IMR-90 (cell line): ENCODE data around the gene ESYT3. TPM values are rescaled to one million over a fixed set of nuclear protein-coding genes. Genes with fewer than 3 reads are reported as not detected.
A peak's percentile ranks its signal among the peaks of the same experiment; 100 is the strongest.

Experiments
- ATAC-seq: fragments of 200-7000 bp; cut with Tn5 transposase; 2 replicates; pipeline ENCODE4 v1.9.1; 2020; ENCODE audit warnings: low read depth, mild to moderate bottlenecking, moderate library complexity
- BruUV-seq: library from RNA; stranded (reverse); fragments of 400-500 nt; replicated peaks from 2 replicates; lab custom pipeline; 2021; lab: Mats Ljungman, UMichigan
- CTCF ChIA-PET: fragments of 300-600 bp; formaldehyde crosslinking; extraction: SDS; loops from one replicate; lab custom pipeline; 2021; ENCODE audit warnings: antibody characterized with exemption; lab: Yijun Ruan, JAX
- POLR2A ChIA-PET: fragments of 300-600 bp; sonication (Branson Sonifier 250); formaldehyde crosslinking; loops from one replicate; lab custom pipeline; 2022; ENCODE audit warnings: antibody characterized with exemption; ENCODE audit not compliant: unreplicated experiment; lab: Charles Lee
- DNase-seq: peaks from one replicate; pipeline ENCODE4 v3.0.0; 2013
- H2AFZ ChIP-seq: replicated peaks from 2 replicates; pipeline ENCODE3; 2013; ENCODE audit warnings: low read length, mild to moderate bottlenecking; ENCODE audit not compliant: poor library complexity
- H2AK5ac ChIP-seq: 2 replicates; pipeline ENCODE4 v1.6.1; 2013; ENCODE audit warnings: low read depth, low read length, inconsistent platforms
- H2AK9ac ChIP-seq: replicated peaks from 2 replicates; pipeline ENCODE3; 2013; ENCODE audit warnings: mild to moderate bottlenecking, low read depth, low read length, moderate library complexity; ENCODE audit not compliant: poor library complexity
- H2BK120ac ChIP-seq: 2 replicates; pipeline ENCODE4 v1.6.1; 2013; ENCODE audit warnings: low read depth, low read length, inconsistent platforms
- H2BK15ac ChIP-seq: 3 replicates; pipeline ENCODE4 v1.6.1; 2013; ENCODE audit warnings: low read depth, low read length, inconsistent platforms
- H2BK20ac ChIP-seq: 2 replicates; pipeline ENCODE4 v1.6.1; 2013; ENCODE audit warnings: low read depth, mild to moderate bottlenecking, inconsistent platforms, low read length, moderate library complexity
- H2BK5ac ChIP-seq: 2 replicates; pipeline ENCODE4 v1.6.1; 2013; ENCODE audit warnings: mild to moderate bottlenecking, low read depth, low read length, inconsistent platforms; ENCODE audit not compliant: poor library complexity, severe bottlenecking
- H3K14ac ChIP-seq: replicated peaks from 2 replicates; pipeline ENCODE4 v1.6.1; 2013; ENCODE audit warnings: low read depth, low read length, inconsistent platforms
- H3K18ac ChIP-seq: 2 replicates; pipeline ENCODE4 v1.6.1; 2013; ENCODE audit warnings: low read depth, low read length, control low read depth
- H3K23ac ChIP-seq: 2 replicates; pipeline ENCODE4 v1.6.1; 2013; ENCODE audit warnings: low read depth, low read length, inconsistent platforms
- H3K27ac ChIP-seq: 2 replicates; pipeline ENCODE4 v1.5.1; 2013; ENCODE audit warnings: mild to moderate bottlenecking, control low read depth, low read length; ENCODE audit not compliant: insufficient read depth
- H3K27me3 ChIP-seq: 2 replicates; pipeline ENCODE4 v1.6.1; 2013; ENCODE audit warnings: low read length; ENCODE audit not compliant: control insufficient read depth, insufficient read depth
- H3K36me3 ChIP-seq: 2 replicates; pipeline ENCODE4 v1.6.1; 2013; ENCODE audit warnings: low read length, mixed read lengths; ENCODE audit not compliant: control insufficient read depth, insufficient read depth
- H3K4ac ChIP-seq: 2 replicates; pipeline ENCODE4 v1.6.1; 2013; ENCODE audit warnings: low read depth, low read length, inconsistent platforms
- H3K4me1 ChIP-seq: 2 replicates; pipeline ENCODE4 v1.6.1; 2013; ENCODE audit warnings: low read length, mixed read lengths; ENCODE audit not compliant: control insufficient read depth, insufficient read depth
- H3K4me2 ChIP-seq: 2 replicates; pipeline ENCODE4 v1.6.1; 2013; ENCODE audit warnings: low read depth, mild to moderate bottlenecking, control low read depth, low read length, moderate library complexity
- H3K4me3 ChIP-seq: 2 replicates; pipeline ENCODE4 v1.5.1; 2013; ENCODE audit warnings: low read depth, mild to moderate bottlenecking, control low read depth, low read length, moderate library complexity; ENCODE audit not compliant: insufficient read depth
- H3K56ac ChIP-seq: 2 replicates; pipeline ENCODE4 v1.6.1; 2013; ENCODE audit warnings: low read length, inconsistent platforms; ENCODE audit not compliant: insufficient read depth; ENCODE audit errors: extremely low read depth
- H3K79me1 ChIP-seq, 2 experiments: 2 replicates each; pipeline ENCODE4 v1.6.1; 2013; ENCODE audit warnings: low read length in 2 of 2, inconsistent platforms in 1 of 2, low read depth in 1 of 2
- H3K9ac ChIP-seq: 2 replicates; pipeline ENCODE4 v1.6.1; 2013; ENCODE audit warnings: low read depth, low read length, control low read depth
- H3K9me1 ChIP-seq: 2 replicates; pipeline ENCODE4 v1.6.1; 2013; ENCODE audit warnings: low read length, inconsistent platforms; ENCODE audit not compliant: insufficient read depth
- H3K9me3 ChIP-seq: 2 replicates; pipeline ENCODE4 v1.6.1; 2013; ENCODE audit warnings: low read length; ENCODE audit not compliant: control insufficient read depth, insufficient read depth
- H4K20me1 ChIP-seq: 2 replicates; pipeline ENCODE4 v1.6.1; 2013; ENCODE audit warnings: low read length, inconsistent platforms; ENCODE audit not compliant: insufficient read depth
- H4K5ac ChIP-seq: 2 replicates; pipeline ENCODE4 v1.6.1; 2013; ENCODE audit warnings: mild to moderate bottlenecking, low read depth, low read length, control low read depth
- H4K8ac ChIP-seq, 2 experiments: 2 replicates each; pipeline ENCODE4 v1.6.1; 2013; ENCODE audit warnings: low read depth in 2 of 2, low read length in 2 of 2, control low read depth in 1 of 2, inconsistent platforms in 1 of 2
- H4K91ac ChIP-seq: 2 replicates; pipeline ENCODE4 v1.6.1; 2013; ENCODE audit warnings: low read depth, low read length, inconsistent platforms; ENCODE audit not compliant: insufficient read depth
- BHLHE40 ChIP-seq: fragments of 150-350 bp; IDR thresholded peaks from 2 replicates; pipeline ENCODE4 v1.6.1; 2016; ENCODE audit warnings: mild to moderate bottlenecking, low read depth, low read length
- CEBPB ChIP-seq: IDR thresholded peaks from 2 replicates; pipeline ENCODE4 v1.6.1; 2012; ENCODE audit warnings: low read depth, low read length, improper control_type of control experiment
- CHD1 ChIP-seq: IDR thresholded peaks from 2 replicates; pipeline ENCODE4 v1.6.1; 2012; ENCODE audit warnings: low read depth, low read length, improper control_type of control experiment
- FOS ChIP-seq: fragments of 150-350 bp; IDR thresholded peaks from 2 replicates; pipeline ENCODE4 v1.6.1; 2016; ENCODE audit warnings: low read depth, low read length
- MAFK ChIP-seq: IDR thresholded peaks from 2 replicates; pipeline ENCODE4 v1.6.1; 2012; ENCODE audit warnings: low read depth, low read length, improper control_type of control experiment
- MAZ ChIP-seq: IDR thresholded peaks from 2 replicates; pipeline ENCODE4 v1.6.1; 2012; ENCODE audit warnings: low read depth, mild to moderate bottlenecking, low read length, improper control_type of control experiment, moderate library complexity, borderline replicate concordance
- MXI1 ChIP-seq: IDR thresholded peaks from 2 replicates; pipeline ENCODE4 v1.6.1; 2012; ENCODE audit warnings: low read depth, mild to moderate bottlenecking, low read length, moderate library complexity, borderline replicate concordance
- NFE2L2 ChIP-seq: fragments of 150-350 bp; IDR thresholded peaks from 2 replicates; pipeline ENCODE4 v1.6.1; 2016; ENCODE audit warnings: low read depth, mild to moderate bottlenecking, low read length
- POLR2A ChIP-seq: IDR thresholded peaks from 2 replicates; pipeline ENCODE4 v1.6.1; 2012; ENCODE audit warnings: mild to moderate bottlenecking, low read depth, low read length
- RAD21 ChIP-seq: IDR thresholded peaks from 2 replicates; pipeline ENCODE4 v1.6.1; 2012; ENCODE audit warnings: low read length, improper control_type of control experiment
- RCOR1 ChIP-seq: IDR thresholded peaks from 2 replicates; pipeline ENCODE4 v1.6.1; 2012; ENCODE audit warnings: mild to moderate bottlenecking, low read length, improper control_type of control experiment; ENCODE audit not compliant: insufficient replicate concordance
- RFX5 ChIP-seq: IDR thresholded peaks from 2 replicates; pipeline ENCODE4 v1.8.0; 2012; ENCODE audit warnings: low read depth, mild to moderate bottlenecking, low read length, moderate library complexity
- SMC3 ChIP-seq: fragments of 150-350 bp; IDR thresholded peaks from 2 replicates; pipeline ENCODE4 v1.6.1; 2016; ENCODE audit warnings: low read depth, mild to moderate bottlenecking, antibody characterized with exemption, low read length, moderate library complexity
- WGBS, 2 experiments: methylation state at CpG; one replicate each; pipeline versions ENCODE4 v1.1.5 to v1.1.7; 2013; ENCODE audit warnings: missing lambda C conversion rate in 2 of 2; ENCODE audit not compliant: insufficient read length in 1 of 2; ENCODE audit errors: extremely low coverage in 2 of 2; 5-methylcytosine and 5-hydroxymethylcytosine counted together
- dilution Hi-C: fragments of 300-500 bp; cut with HindIII; formaldehyde crosslinking; loops from one replicate; pipeline ENCODE4 v1.14.3; 2018; ENCODE audit warnings: low sequenced_read_pairs; ENCODE audit not compliant: unreplicated experiment
- in situ Hi-C: fragments of 300-500 bp; cut with MboI; formaldehyde crosslinking; loops from 3 replicates; pipeline ENCODE4 v1.14.3; 2019; ENCODE audit warnings: low sequenced_read_pairs, inconsistent platforms, mixed read lengths
- intact Hi-C: fragments of 100-400 bp; cut with micrococcal nuclease; formaldehyde crosslinking; loops from 2 replicates; pipeline ENCODE4 v1.10.0; 2022
- polyA plus RNA-seq, 3 experiments: library from polyadenylated mRNA; depleted of rRNA; stranded (reverse); fragments of >200 nt; gene quantifications; 2 replicates each; pipeline ENCODE4 v1.2.3, GENCODE V29; 2012; ENCODE audit warnings: low replicate concordance in 1 of 3
- total RNA-seq: library from RNA; depleted of rRNA; stranded (reverse); fragments of >200 nt; gene quantifications from 2 replicates; pipeline ENCODE4 v1.2.3, GENCODE V29; 2012
- TF ChIP-seq, protein P1 (sequence below): fragments of 150-350 bp; IDR thresholded peaks from 2 replicates; pipeline ENCODE4 v1.6.1; 2016; ENCODE audit warnings: low read depth, mild to moderate bottlenecking, low read length, moderate library complexity, borderline replicate concordance
- TF ChIP-seq, protein P2 (sequence below): fragments of 150-350 bp; IDR thresholded peaks from 2 replicates; pipeline ENCODE4 v1.6.1; 2017; ENCODE audit warnings: mild to moderate bottlenecking, antibody characterized with exemption, low read length, low read depth
- TF ChIP-seq, protein P3 (sequence below): conservative IDR thresholded peaks from 2 replicates; pipeline ENCODE4 v1.5.1; 2012; ENCODE audit warnings: mild to moderate bottlenecking, low read depth, low read length, improper control_type of control experiment

ESYT3 gene
- total and polyA plus RNA-seq, 2 of the 4 experiments (the other 2 are of a cell fraction): under 0.01 to 0.02 TPM

DNA sequence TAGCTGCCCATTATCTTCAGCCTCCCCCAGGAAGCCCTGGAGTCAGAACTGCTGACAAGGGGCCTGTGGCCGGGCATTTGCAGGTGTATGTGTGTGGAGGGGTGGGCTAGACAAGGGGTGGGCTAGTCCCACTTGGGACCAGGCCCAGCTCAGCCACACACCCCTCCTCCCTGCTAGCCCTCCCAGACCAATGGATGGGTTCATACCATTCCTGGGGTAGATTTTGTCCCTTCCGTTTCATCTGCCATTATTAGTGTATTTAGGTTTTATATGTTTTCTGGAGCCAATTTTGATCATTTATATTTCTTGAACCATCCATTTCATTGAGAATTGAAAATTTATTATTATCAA, 43.9 kb upstream of the ESYT3 start:
- H2BK120ac ChIP-seq: no peak overlapping the region
- H3K9me3 ChIP-seq: no peaks in the 10 kb centered on the region
- no peak overlapping the region for H3K23ac ChIP-seq
- no peak for DNase-seq
- peaks cover 8% of the 10 kb centered on the region for H3K9me1 ChIP-seq
- BruUV-seq: no TSS peak
- no peak overlapping the region for H3K56ac ChIP-seq
- no peak overlapping the region for H2BK20ac ChIP-seq
- TF ChIP-seq NFE2L2 (no peak), CEBPB (no peak), RAD21 (no peak), POLR2A (no peak), BHLHE40 (no peak), RCOR1 (no peak), CHD1 (no peak), MXI1 (no peak), FOS (no peak), MAFK (no peak), MAZ (no peak), RFX5 (no peak), SMC3 (no peak)
- TF ChIP-seq, protein P1, sequence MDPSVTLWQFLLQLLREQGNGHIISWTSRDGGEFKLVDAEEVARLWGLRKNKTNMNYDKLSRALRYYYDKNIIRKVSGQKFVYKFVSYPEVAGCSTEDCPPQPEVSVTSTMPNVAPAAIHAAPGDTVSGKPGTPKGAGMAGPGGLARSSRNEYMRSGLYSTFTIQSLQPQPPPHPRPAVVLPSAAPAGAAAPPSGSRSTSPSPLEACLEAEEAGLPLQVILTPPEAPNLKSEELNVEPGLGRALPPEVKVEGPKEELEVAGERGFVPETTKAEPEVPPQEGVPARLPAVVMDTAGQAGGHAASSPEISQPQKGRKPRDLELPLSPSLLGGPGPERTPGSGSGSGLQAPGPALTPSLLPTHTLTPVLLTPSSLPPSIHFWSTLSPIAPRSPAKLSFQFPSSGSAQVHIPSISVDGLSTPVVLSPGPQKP: no peak
- TF ChIP-seq, protein P2, sequence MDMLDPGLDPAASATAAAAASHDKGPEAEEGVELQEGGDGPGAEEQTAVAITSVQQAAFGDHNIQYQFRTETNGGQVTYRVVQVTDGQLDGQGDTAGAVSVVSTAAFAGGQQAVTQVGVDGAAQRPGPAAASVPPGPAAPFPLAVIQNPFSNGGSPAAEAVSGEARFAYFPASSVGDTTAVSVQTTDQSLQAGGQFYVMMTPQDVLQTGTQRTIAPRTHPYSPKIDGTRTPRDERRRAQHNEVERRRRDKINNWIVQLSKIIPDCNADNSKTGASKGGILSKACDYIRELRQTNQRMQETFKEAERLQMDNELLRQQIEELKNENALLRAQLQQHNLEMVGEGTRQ: no peak
- TF ChIP-seq, protein P3, sequence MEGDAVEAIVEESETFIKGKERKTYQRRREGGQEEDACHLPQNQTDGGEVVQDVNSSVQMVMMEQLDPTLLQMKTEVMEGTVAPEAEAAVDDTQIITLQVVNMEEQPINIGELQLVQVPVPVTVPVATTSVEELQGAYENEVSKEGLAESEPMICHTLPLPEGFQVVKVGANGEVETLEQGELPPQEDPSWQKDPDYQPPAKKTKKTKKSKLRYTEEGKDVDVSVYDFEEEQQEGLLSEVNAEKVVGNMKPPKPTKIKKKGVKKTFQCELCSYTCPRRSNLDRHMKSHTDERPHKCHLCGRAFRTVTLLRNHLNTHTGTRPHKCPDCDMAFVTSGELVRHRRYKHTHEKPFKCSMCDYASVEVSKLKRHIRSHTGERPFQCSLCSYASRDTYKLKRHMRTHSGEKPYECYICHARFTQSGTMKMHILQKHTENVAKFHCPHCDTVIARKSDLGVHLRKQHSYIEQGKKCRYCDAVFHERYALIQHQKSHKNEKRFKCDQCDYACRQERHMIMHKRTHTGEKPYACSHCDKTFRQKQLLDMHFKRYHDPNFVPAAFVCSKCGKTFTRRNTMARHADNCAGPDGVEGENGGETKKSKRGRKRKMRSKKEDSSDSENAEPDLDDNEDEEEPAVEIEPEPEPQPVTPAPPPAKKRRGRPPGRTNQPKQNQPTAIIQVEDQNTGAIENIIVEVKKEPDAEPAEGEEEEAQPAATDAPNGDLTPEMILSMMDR: no peak
- H3K27me3 ChIP-seq: no peaks in the 10 kb centered on the region
- no peak overlapping the region; the same call in 1 of the 2 replicates for H4K91ac ChIP-seq
- no peaks in the 10 kb centered on the region for H4K20me1 ChIP-seq
- ChIA-PET POLR2A (no interaction called here), CTCF (interaction anchor here (1.1 kb wide), 1 partner anchor 22 kb away, joined by 3 read pairs; no protein-coding TSS in a partner anchor)
- H3K4me2 ChIP-seq: no peak overlapping the region
- H2AFZ ChIP-seq: no peak overlapping the region
- no peak overlapping the region for H3K9ac ChIP-seq
- ATAC-seq: no peak
- intact Hi-C loops (loop anchor here (5.0 kb wide), 1 partner anchor 43 kb away; the partner anchor contains the start of gene MRAS), dilution Hi-C loops (no loop called here), in situ Hi-C loops (no loop called here)
- peak overlapping the region; percentile 16; the same call in 1 of the 2 replicates for H3K27ac ChIP-seq
- H3K79me1 ChIP-seq: peaks cover 11 to 40% of the 10 kb centered on the region in 2 experiments; a peak in 3 of 4 replicates
- peak overlapping the region; percentile 13 for H2AK9ac ChIP-seq
- no CpG with 5 or more reads among the region's 2 CpGs for WGBS, 2 experiments
- H3K36me3 ChIP-seq: no peaks in the 10 kb centered on the region
- H2AK5ac ChIP-seq: peak overlapping the region; percentile 53; the same call in 1 of the 2 replicates
- H2BK5ac ChIP-seq: peak overlapping the region; percentile 35
- H4K8ac ChIP-seq: peak overlapping the region in 1 of 2 experiments; percentile 48; a peak in 1 of 4 replicates
- no peak overlapping the region for H4K5ac ChIP-seq
- no peak overlapping the region for H3K18ac ChIP-seq
- no peak overlapping the region for H2BK15ac ChIP-seq
- H3K4me3 ChIP-seq: no peak overlapping the region
- no peak overlapping the region for H3K14ac ChIP-seq
- peaks cover 12% of the 10 kb centered on the region for H3K4me1 ChIP-seq
- peak overlapping the region; percentile 40; the same call in 1 of the 2 replicates for H3K4ac ChIP-seq
